Large intestine (tissue), 3 donors: ENCODE data around the gene TBC1D22A. TPM values are rescaled to one million over a fixed set of nuclear protein-coding genes. Genes with fewer than 3 reads are reported as not detected.

ENCODE experiments used
- DNase-seq, 2 donors: peaks; one replicate each; pipeline versions ENCODE4 v3.0.0 to v3.0.0-alpha.2; 2013
- H3K27ac ChIP-seq: one replicate; pipeline ENCODE4 v1.5.1; 2013; ENCODE audit warnings: low read length
- H3K27me3 ChIP-seq: 2 replicates; pipeline ENCODE4 v1.6.1; 2013; ENCODE audit warnings: low read length; ENCODE audit not compliant: control insufficient read depth, insufficient read depth
- H3K36me3 ChIP-seq: 2 replicates; pipeline ENCODE4 v1.6.1; 2013; ENCODE audit warnings: low read length; ENCODE audit not compliant: control insufficient read depth, insufficient read depth
- H3K4me1 ChIP-seq: one replicate; pipeline ENCODE4 v1.6.1; 2013; ENCODE audit warnings: low read length; ENCODE audit not compliant: control insufficient read depth, insufficient read depth
- H3K4me3 ChIP-seq: one replicate; pipeline ENCODE4 v1.5.1; 2013; ENCODE audit warnings: low read length
- H3K9me3 ChIP-seq: one replicate; pipeline ENCODE4 v1.6.1; 2013; ENCODE audit warnings: mild to moderate bottlenecking, low read depth, low read length, moderate library complexity; ENCODE audit not compliant: control insufficient read depth
- WGBS: methylation state at CpG from one replicate; pipeline ENCODE4 v1.1.5; 2013; ENCODE audit warnings: low lambda C conversion rate; ENCODE audit not compliant: insufficient coverage; 5-methylcytosine and 5-hydroxymethylcytosine counted together
- polyA plus RNA-seq: library from polyadenylated mRNA; unstranded; fragments of 120-200 nt; gene quantifications from one replicate; pipeline ENCODE4 v1.2.1, GENCODE V29; 2013

The TBC1D22A gene
- polyA plus RNA-seq, 1 donor, result 21.5 TPM

GRCh38 chr22:46774253-46774979 is 12.0 kb downstream of the TBC1D22A start:
- Histone ChIP-seq H3K4me3 (no peak overlapping the region), H3K36me3 (peaks cover 2% of the 10 kb centered on the region), H3K4me1 (peaks cover 32% of the 10 kb centered on the region), H3K9me3 (no peaks in the 10 kb centered on the region), H3K27ac (peak overlapping the region; percentile 81), H3K27me3 (no peaks in the 10 kb centered on the region)
- no peak for DNase-seq
- 100% methylated on average over 1 of the region's 24 CpGs for WGBS

DNA sequence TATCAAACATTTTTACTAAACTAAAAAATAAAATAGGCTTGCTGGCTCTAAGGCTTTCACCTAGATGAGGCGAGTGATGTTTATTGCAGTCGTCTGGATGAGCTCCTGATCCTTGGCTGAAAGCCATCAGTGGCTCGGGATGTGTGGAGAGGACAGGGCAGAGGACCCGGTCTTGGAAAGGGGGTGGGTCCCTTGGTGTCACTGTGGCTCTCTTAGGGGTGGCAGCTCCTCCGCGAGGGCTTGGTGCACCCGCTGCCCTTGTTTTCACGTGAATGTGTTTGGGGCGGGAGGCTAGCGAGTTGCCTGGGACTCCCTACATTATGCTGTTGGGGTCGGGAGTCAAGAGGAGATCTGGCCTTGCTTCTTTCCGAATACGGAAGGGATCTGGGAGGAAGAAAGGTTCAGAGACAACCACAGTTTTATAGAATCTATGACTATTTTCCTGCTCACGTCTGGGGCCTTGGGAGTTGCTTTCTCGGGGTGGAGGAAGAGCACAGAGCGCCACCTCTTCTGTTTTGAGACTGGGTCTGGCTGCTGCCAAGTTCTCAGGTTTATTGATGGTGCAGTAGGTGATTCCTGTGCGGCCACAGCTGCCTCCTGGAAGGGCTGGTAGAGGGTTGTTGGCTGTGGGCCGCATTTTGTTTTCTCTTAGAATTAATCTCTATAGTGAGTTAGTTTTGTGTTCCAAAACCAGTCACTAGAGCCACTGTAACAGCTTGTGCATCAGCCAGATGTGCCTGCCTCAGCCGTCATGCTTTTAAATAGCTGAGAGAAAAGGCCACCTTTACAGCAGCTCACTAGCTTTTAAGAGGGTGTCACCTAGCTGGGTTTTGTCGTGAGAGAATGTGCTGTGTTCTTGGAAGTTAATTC is 12.8 kb downstream of the TBC1D22A start:
- H3K4me1 ChIP-seq, result peaks cover 32% of the 10 kb centered on the region
- H3K27me3 ChIP-seq, result no peaks in the 10 kb centered on the region
- H3K27ac ChIP-seq, result peak overlapping the region; percentile 81
- peaks cover 2% of the 10 kb centered on the region for H3K36me3 ChIP-seq
- no peak overlapping the region for H3K4me3 ChIP-seq
- no peaks in the 10 kb centered on the region for H3K9me3 ChIP-seq
- DNase-seq, result peak in 1 of 2 donors; percentile 54
- no CpG with 5 or more reads among the region's 20 CpGs for WGBS

DNA sequence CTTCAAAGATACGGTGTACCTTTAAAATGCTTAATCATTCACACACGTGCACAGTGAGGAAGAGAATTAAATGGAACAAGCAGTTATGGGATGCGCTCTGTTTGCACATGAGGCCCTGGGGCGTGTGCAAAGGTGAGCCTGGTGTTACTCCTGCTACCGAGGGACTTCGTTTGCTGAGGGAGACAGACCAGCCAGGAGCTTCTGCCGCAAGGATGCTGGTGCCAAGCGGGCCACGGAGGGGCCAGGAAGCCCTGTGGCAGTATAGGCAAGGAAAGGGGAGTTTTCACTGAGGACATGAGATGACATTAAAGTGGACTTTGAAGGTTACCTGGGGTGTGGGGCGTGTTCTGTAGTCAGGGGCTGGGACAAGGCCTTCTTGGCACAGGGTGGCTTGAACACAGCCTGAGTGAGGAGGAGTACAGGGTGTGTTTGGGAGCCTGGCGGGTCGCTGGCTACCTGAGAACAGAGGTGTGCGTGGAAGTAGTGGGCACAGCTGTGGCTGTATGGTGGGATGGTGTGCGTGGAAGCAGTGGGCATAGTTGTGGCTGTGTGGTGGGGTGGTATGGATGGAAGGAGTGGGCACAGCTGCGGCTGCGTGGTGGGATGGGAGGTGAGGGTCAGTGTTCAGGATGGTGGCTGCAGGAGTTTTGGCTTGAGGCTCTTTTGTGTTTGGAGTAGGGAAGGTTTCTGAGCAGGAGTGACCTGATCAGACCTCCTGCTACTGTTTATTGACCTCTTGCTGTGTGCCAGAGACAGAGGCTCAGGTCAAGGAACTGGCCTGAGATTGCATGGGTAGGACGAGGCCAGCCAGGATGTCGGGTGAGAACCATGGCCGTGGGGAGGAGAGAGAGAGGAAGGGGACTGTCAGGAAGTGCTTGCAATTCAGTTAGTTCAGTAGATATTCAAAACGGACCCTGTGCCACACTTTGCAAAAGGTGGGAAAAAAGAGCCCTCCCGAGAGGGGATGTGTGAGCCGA is 13.7 kb downstream of the TBC1D22A start:
- Histone ChIP-seq H3K9me3 (no peaks in the 10 kb centered on the region), H3K36me3 (peaks cover 4% of the 10 kb centered on the region), H3K4me1 (peaks cover 32% of the 10 kb centered on the region), H3K27ac (peak overlapping the region; percentile 81), H3K4me3 (no peak overlapping the region), H3K27me3 (no peaks in the 10 kb centered on the region)
- WGBS, result no CpG with 5 or more reads among the region's 22 CpGs
- peak; percentile 49 to 78 for DNase-seq

DNA sequence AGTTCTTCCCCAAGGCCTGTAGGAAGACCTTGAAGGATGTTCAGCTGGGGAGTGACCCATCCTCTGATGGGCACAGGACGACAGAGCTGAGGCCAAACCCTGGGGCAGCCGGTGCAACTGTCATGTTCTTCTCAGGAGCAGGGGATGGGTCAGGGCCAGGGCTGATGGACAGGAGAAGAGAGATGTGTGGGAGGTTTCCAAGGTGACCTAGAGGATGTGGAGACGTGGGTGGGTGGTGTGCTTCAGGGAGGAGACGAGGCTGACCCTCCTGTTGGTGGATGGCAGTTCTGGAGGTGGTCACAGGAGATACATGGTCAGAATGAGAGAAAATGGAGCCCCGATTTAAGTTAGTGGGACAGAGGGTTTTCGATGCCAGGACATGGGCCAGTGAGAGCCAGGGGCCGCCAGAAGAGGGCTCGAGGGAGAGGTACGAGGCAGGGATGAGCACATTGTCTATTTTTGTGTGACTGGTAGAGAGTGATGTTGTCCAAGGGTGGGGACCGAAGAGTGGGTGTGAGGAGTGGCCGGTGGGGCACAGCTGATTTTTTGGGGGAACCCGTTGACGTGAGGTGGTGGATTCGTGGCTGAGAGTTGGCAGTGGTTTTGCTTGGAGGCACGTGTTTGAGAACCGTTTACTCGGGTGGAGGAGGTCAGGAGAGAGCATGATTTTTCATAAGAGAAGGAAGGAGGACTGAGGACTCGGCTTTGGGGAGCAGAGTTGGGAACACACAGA is 14.6 kb downstream of the TBC1D22A start:
- Histone ChIP-seq H3K27ac (no peak overlapping the region), H3K4me3 (no peak overlapping the region), H3K27me3 (no peaks in the 10 kb centered on the region), H3K4me1 (peaks cover 32% of the 10 kb centered on the region), H3K9me3 (no peaks in the 10 kb centered on the region), H3K36me3 (peaks cover 4% of the 10 kb centered on the region)
- no CpG with 5 or more reads among the region's 18 CpGs for WGBS
- DNase-seq, result no peak

- no peak for DNase-seq
- H3K36me3 ChIP-seq, result peaks cover 6% of the 10 kb centered on the region
- H3K27me3 ChIP-seq, result no peaks in the 10 kb centered on the region
- H3K4me1 ChIP-seq, result peaks cover 32% of the 10 kb centered on the region
- H3K27ac ChIP-seq, result no peak overlapping the region
- no peaks in the 10 kb centered on the region for H3K9me3 ChIP-seq
- no CpG with 5 or more reads among the region's 11 CpGs for WGBS
- no peak overlapping the region for H3K4me3 ChIP-seq
Measured at GRCh38 chr22:46777609-46777970, 15.1 kb downstream of the TBC1D22A start.

DNA sequence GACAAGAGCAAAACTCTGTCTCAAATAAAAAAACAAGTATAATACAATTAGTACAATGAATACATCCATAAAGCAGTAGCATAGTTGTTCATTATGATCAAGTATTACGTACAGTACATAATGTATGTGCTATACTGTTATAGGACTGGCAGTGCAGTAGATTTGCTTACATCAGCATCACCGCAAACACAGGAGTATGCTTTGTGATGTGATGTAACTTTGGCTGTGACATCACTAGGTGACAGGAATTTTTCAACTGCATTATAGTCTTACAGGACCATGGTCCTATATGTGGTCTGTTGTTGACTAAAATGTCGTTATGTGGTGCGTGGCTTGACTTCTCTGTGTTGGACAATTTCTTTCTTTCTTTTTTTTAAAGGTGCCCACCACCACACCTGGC is 16.6 kb downstream of the TBC1D22A start:
- no peaks in the 10 kb centered on the region for H3K9me3 ChIP-seq
- no peak for DNase-seq
- no peak overlapping the region for H3K4me3 ChIP-seq
- peaks cover 24% of the 10 kb centered on the region for H3K4me1 ChIP-seq
- no CpG with 5 or more reads among the region's 4 CpGs for WGBS
- no peaks in the 10 kb centered on the region for H3K27me3 ChIP-seq
- peaks cover 3% of the 10 kb centered on the region for H3K36me3 ChIP-seq
- no peak overlapping the region for H3K27ac ChIP-seq

DNA sequence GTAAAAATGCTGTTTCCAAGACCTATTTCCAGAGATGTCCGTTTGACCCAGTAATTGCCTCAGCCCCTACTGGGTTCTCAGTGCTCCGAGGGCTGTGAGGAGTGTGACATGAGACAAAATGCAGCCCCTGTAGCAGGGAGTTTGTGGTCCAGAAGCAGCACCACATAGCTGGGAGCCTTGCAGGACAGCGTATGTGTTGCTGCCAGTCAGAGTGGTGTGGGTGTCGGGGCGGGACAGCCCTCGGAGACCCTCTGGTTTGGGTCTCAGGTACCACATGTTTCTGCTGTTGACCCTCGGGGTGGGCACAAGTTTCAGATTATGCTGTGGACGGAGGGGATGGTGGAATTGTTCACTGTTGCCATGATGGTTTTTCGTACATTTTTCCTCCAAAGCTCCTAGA is 17.2 kb downstream of the TBC1D22A start:
- Histone ChIP-seq H3K36me3 (peaks cover 3% of the 10 kb centered on the region), H3K27me3 (no peaks in the 10 kb centered on the region), H3K4me3 (no peak overlapping the region), H3K4me1 (peaks cover 18% of the 10 kb centered on the region), H3K27ac (no peak overlapping the region), H3K9me3 (no peaks in the 10 kb centered on the region)
- no peak for DNase-seq
- WGBS, result 100% methylated on average over 1 of the region's 9 CpGs

DNA sequence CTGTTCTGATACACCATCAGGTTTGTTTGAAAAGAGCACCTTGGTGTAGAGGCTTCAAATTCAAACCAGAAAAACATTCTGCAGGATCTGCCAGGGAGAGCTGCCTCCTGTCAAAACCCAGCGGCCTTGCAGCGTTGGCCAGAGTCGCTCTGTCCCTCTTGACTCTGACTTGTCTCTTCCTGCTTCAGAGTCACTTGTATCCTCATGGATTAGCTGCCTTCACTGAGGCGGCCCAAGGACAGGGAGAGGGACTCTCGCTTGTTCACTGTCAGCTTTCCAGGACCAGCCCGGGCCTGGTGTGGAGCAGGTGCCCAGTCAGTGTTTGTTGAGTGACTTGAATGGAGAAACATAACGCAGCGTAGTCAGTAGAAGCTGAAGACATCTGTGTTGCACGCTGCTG is 18.0 kb downstream of the TBC1D22A start:
- no CpG with 5 or more reads among the region's 9 CpGs for WGBS
- Histone ChIP-seq H3K27me3 (no peaks in the 10 kb centered on the region), H3K4me3 (no peak overlapping the region), H3K4me1 (peaks cover 10% of the 10 kb centered on the region), H3K27ac (no peak overlapping the region), H3K9me3 (no peaks in the 10 kb centered on the region), H3K36me3 (peaks cover 3% of the 10 kb centered on the region)
- DNase-seq, result no peak

GRCh38 chr22:46781291-46781690 is 18.8 kb downstream of the TBC1D22A start:
- H3K4me3 ChIP-seq, result no peak overlapping the region
- peaks cover 2% of the 10 kb centered on the region for H3K4me1 ChIP-seq
- H3K27ac ChIP-seq, result no peak overlapping the region
- no peaks in the 10 kb centered on the region for H3K27me3 ChIP-seq
- WGBS, result 100% methylated on average over 3 of the region's 9 CpGs
- no peaks in the 10 kb centered on the region for H3K9me3 ChIP-seq
- peaks cover 3% of the 10 kb centered on the region for H3K36me3 ChIP-seq
- DNase-seq, result no peak
